ENCODE measurements around the gene TGM5.

GRCh38 chr15:43251185-43251870, 15.4 kb downstream of the TGM5 start:
- TF ChIP-seq CTCF (conservative IDR thresholded peaks at IDR 0.05) (no peak), EZH2 (IDR thresholded peaks at IDR 0.05; ENCODE audit: low read depth) (no peak)

All from PC-9 (cell line).